NK-92 (cell line): Measurements from ENCODE around the gene KATNAL1.

Experiments
- DNase-seq: peaks from one replicate; lab custom pipeline; 2025; ENCODE audit not compliant: unreplicated experiment; lab: John Stamatoyannopoulos, UW

KATNAL1 gene

GRCh38 chr13:30333616-30334015 is 26.3 kb upstream of the KATNAL1 start:
- DNase-seq: no peak

- no peak for DNase-seq
These were observed 25.2 kb upstream of the KATNAL1 start for GRCh38 chr13:30332456-30333143.

- DNase-seq: no peak
These were observed 24.0 kb upstream of the KATNAL1 start for GRCh38 chr13:30331331-30331771.

DNA sequence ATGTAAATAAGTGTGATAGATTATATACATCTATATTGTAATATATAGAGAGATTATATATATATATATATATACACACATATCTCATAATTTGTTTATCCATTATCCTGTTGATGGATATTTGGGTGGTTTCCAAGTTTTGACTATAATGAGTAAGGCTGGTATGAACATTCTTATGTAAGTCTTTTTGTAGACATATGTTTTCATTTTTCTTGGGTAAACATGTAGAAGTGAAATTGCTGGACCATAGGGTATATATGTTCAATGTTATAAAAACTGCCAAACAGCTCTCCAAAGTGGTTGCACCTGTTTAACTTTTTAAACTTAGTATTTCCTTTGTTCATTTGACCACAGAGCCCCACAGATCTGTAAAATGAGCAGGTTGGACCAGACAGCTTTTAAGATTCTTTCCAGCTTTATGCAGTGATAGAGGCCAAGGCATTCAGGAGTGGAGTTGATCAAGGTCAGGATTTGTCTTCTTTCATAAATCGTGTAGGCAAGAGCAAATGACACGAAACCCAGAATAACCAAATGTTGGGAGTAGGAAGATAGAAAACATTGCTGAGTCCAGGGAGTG is 21.7 kb upstream of the KATNAL1 start:
- DNase-seq: no peak

DNA sequence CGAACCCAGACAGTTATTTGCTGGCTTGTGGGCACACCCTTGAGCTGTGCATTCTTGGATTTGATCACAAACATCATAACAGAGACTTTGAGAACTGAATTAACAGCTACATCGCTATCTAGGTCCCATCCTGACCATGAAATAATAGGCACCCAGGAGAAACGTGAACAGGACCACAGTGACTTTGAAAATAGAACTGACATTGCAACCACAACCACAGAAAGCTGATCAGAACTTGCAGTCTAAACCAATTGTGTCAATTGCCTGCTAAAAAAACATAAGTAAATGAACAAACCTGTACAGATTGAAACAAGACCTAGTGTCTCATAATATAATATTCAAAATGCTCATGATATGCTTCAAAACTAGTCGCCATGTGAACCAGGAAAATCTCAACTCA is 18.3 kb upstream of the KATNAL1 start:
- DNase-seq: no peak

GRCh38 chr13:30323524-30323923 is 16.2 kb upstream of the KATNAL1 start:
- no peak for DNase-seq

- DNase-seq: no peak
These were observed 15.1 kb upstream of the KATNAL1 start for GRCh38 chr13:30322428-30322827.

DNA sequence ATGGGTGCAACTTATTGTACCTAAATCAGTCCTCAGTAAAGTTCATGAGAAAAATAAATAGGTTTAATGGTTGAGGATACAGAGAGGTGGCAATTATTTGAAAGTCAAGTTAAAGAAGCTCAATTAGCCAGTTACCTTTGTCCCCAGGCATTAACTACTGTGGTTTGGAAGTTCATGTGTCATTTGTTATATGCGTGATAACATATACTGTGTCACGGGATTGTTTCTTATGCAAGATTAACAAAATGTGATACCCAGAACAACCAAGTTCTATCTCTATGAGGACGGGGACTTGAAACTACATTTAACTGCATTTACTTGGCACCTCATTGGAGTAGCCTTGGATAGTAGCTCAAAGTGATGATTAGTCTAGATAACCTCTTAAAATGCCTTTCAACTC is 13.9 kb upstream of the KATNAL1 start:
- DNase-seq: no peak

- DNase-seq: no peak
These were observed 12.3 kb upstream of the KATNAL1 start for GRCh38 chr13:30319655-30320054.

- DNase-seq: no peak
These were observed 11.8 kb upstream of the KATNAL1 start for GRCh38 chr13:30319130-30319529.

DNA sequence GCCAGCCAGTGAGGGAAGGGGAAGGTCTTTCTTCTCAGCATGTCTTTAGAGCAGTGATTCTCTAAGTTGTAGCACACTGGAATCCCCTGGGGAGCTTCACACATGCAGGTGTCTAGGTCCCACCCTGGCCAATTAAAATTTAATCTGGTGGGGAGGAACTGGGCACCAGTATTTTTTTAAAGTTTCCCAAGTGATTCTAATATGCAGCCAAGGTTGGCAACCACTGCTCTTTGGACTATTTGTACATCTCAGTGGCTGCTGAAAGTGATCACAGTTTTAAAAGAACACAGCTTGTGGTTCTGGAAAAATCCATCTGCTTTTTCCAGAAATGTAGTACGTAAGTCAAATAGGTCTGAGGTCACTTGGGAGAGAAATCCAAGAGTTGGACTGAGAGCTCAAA is 10.7 kb upstream of the KATNAL1 start:
- DNase-seq: no peak

DNA sequence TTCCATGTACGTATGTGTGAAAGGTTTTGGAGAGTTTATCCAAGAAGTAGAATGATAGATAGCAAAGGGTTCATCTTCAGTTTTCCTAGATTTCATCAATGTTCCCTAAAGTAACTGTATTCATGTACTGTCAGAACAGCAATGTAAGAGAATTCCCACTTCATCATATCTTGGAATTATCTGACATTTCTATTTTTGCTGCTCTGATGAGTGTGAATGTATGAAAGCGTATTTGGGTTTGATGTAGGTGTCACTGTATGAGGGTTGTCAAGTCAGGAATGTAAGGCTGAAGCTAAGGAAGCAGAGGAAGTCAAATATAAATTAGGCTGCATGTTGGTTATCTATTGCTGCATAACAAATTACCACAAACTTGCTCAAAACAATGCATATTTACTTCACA is 7.2 kb upstream of the KATNAL1 start:
- no peak for DNase-seq

- DNase-seq: no peak
These were observed 6.7 kb upstream of the KATNAL1 start for GRCh38 chr13:30314069-30314468.

- DNase-seq: no peak
These were observed 6.0 kb upstream of the KATNAL1 start for GRCh38 chr13:30313311-30313710.

GRCh38 chr13:30312904-30313303 is 5.6 kb upstream of the KATNAL1 start:
- no peak for DNase-seq

DNA sequence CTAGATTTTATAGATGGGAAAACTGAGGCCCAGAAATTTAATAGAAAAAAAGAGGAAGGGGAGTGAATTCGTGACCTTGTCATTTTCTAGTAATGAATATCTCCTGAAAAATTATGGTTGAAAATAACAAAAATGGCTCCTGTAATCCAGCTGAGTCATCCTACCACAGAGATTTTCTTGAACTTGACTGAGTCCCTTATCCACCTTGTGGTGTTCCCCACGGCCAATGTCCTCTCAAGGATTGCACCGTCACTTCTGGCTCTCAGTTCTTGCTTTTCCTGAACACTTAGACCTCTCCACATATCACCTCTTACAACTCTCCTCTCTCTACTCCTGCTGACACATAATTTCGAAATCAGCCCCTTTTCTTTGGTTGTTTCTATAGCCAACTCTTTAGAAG is 1.2 kb upstream of the KATNAL1 start:
- no peak for DNase-seq

DNA sequence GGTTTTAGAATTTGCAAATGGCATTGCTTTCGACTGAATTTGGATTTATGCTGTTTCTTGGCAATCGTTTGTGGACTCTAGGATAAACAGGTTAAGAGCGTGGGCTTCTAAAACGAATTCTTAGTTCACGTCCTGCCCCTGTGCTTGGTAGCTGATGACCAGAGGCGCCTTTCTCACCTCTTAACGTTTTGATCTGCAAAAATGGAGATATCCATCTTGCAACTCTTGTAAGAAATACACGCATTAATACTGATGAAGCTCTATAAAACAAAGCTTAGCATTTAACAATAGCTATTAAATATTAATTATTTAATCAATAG is 580 bp upstream of the KATNAL1 start:
- no peak for DNase-seq

GRCh38 chr13:30306762-30307193 is 573 bp downstream of the KATNAL1 start:
- peak; percentile 15 for DNase-seq

GRCh38 chr13:30305456-30305970 is 1.8 kb downstream of the KATNAL1 start:
- DNase-seq: no peak

- DNase-seq: no peak
These were observed 4.1 kb downstream of the KATNAL1 start for GRCh38 chr13:30303269-30303668.

- DNase-seq: no peak
These were observed 5.5 kb downstream of the KATNAL1 start for GRCh38 chr13:30301827-30302226.

DNA sequence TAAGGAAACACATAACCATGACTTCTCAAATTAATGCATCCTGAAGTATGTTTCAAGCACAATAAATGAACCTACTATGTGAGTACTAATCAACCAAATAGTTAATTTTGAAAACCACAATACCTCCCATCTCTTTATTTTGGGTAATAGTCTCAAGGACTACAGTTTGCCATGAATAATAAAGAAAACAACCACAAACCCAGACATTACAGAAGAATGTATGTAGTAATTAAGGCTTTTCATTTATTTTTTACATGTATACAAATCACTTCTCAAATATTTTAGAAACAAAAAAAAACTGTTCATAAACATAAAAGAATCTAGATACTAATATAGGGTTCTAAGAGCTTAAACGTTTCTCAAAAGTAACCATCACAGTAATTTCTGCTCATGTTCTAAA is 6.8 kb downstream of the KATNAL1 start:
- DNase-seq: no peak

GRCh38 chr13:30299786-30300185 is 7.6 kb downstream of the KATNAL1 start:
- DNase-seq: no peak
